Skin epidermis (tissue), 12 donors: ENCODE data around the gene LAMB4.

ENCODE experiments used
- H3K27ac ChIP-seq, 21 experiments: fragments of 200-600 bp; sonication (generic) in 11 of 21; one replicate each; pipeline ENCODE4 v1.5.0; 2020; ENCODE audit warnings: mild to moderate bottlenecking in 3 of 21, inconsistent platforms in 2 of 21, moderate library complexity in 2 of 21
- H3K4me3 ChIP-seq, 7 experiments: fragments of 200-600 bp; sonication (generic) in 2 of 7; one replicate each; pipeline ENCODE4 v1.5.0; 2020; ENCODE audit warnings: inconsistent platforms in 2 of 7, mild to moderate bottlenecking in 2 of 7, moderate library complexity in 1 of 7

LAMB4 gene

DNA sequence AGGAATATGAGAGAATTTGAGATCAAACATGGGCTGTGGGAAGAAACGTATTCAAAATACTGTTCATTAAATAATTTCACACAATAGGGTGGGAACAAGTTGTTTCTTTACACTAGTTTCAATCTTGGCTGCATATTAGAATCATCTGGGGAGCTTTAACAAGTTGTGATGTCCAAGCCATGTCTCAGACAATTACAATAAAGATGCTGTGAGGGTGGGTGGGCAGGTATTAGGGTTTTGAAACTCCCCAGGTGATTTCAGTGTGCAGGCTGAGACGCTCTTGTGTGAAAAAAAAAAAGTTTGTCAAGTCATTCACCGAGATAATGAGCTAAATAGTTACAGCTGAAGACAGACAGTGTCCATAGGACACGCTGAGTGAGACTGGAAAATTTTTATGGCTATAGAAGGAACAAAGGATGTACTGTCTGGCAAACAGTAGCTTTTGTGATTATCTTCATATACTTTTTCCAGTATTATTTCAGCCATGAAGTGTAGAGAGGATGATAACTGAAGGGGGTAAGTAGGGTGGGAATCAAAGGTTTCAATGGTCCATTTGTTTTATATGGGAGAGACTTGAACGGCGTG lies 12.6 kb upstream of the LAMB4 start:
- no peak overlapping the region for H3K4me3 ChIP-seq
- H3K27ac ChIP-seq, result no peak overlapping the region

DNA sequence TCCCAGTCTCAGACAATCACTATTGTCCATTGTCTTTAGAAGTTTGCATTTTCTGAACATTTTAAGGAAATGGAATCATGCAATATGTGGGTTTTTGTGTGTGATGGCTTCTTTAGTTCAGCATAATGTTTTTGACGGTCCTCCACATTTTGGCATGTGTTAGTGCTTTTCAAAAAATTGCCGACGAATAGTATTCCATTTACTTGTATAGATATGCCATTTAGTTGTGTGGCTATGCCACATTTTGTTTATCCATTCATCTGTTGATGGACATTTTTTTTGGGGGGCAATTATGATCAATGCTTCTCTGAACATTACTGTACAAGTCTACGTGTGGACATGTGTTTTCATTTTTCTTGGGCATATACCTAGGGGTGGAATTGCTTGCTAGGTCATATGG lies 12.0 kb upstream of the LAMB4 start:
- Histone ChIP-seq H3K4me3 (no peak overlapping the region), H3K27ac (no peak overlapping the region)

DNA sequence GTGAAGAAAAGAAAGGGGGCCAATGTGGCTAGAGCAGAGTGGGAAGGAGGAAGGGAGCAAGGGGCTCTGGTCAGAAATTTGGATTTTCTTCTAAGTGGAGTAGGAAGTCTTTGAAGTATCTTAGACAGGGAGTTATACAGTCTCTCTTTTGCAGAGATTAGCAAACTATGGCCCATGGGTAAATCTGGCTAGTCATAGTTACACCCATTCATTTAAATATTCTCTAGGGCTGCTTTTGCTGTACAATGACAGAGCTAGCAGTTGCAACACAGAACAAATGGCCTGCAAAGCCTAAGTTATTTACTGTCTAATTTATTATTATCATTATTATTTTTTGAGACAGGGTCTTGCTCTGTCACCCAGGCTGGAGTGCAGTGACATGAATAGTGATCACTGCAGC lies 10.5 kb upstream of the LAMB4 start:
- Histone ChIP-seq H3K27ac (peak overlapping the region in 1 of 21 experiments; percentile 45), H3K4me3 (no peak overlapping the region)

GRCh38 chr7:108138911-108139310 lies 8.8 kb upstream of the LAMB4 start:
- Histone ChIP-seq H3K27ac (no peak overlapping the region), H3K4me3 (no peak overlapping the region)

GRCh38 chr7:108137993-108138392 lies 7.8 kb upstream of the LAMB4 start:
- H3K27ac ChIP-seq, result no peak overlapping the region
- no peak overlapping the region for H3K4me3 ChIP-seq

- Histone ChIP-seq H3K4me3 (no peak overlapping the region), H3K27ac (no peak overlapping the region)
These were observed 6.9 kb upstream of the LAMB4 start for GRCh38 chr7:108137040-108137439.

GRCh38 chr7:108136191-108136688 lies 6.1 kb upstream of the LAMB4 start:
- Histone ChIP-seq H3K27ac (no peak overlapping the region), H3K4me3 (no peak overlapping the region)

DNA sequence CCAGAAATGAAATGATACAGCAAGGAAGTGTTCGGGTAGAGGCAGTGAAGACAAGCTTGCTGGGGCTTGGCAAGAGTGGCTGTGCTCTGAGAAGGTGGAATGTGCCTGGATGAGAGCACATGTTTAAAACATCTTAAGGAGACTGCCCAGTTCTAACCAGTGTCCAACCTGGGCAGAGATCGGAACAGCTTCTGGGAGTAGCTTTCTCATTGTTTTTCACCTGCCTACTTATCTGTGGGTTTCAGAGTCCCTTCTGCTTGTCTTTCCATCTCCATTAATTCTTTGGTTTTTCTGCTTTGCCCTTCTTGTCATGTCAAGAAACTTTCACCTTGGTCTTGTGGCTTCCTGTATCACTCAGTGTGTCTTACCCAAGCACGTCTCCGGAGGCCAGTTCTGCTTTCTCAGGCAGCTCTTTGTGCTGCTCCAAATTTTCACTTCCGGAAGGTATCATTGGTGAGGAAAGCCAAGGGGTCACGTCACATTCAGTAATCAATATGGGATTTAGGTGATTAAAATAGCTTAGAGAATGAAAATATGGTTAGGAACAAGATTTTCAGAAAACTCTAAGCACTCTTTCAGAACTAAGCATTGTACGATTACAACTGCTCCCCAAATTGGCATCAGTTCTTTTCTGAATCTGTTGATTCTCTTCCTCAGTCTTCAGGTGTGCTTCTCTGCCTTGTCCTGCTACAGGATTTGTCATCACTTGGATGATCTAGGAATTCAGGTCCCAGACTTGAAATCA lies 5.5 kb upstream of the LAMB4 start:
- H3K27ac ChIP-seq, result no peak overlapping the region
- no peak overlapping the region for H3K4me3 ChIP-seq

- no peak overlapping the region for H3K4me3 ChIP-seq
- no peak overlapping the region for H3K27ac ChIP-seq
These were observed 4.3 kb upstream of the LAMB4 start for GRCh38 chr7:108134486-108134885.

DNA sequence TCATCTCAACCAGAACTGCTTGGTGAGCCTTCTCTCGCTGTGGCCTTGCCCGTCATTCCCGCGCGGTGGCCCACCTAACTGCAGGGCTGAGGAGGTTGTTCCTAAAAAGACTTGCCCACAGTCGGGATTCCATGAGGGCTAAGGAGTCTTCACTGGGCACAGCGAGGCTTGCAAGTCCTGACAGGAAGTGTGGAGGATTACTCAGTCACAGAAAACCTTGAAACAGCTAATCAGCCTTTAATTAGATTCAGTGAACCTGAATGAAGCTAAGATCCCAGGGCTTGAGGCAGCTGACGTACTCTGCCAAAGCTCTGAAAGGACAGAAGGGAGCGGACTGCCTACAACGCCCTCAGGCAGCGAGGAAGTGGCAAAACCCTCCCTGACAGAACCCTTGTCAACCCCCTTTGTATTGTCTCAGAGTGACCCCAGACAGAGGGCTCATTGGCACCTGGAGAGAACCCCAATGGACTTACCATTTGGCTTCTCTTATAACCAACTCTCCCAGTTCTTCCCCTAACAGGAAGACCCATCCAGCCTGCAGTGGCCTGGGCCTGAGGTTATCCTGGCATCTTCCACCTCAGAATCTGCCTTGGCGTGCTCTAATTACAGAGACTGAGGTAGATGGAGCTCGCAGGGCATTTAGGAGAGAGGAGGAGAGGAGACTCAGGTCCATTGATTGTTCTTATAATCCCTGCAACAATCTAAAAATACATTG lies 2.5 kb upstream of the LAMB4 start:
- peak overlapping the region in 10 of 21 experiments; percentile 0 to 70 (median 44) for H3K27ac ChIP-seq

DNA sequence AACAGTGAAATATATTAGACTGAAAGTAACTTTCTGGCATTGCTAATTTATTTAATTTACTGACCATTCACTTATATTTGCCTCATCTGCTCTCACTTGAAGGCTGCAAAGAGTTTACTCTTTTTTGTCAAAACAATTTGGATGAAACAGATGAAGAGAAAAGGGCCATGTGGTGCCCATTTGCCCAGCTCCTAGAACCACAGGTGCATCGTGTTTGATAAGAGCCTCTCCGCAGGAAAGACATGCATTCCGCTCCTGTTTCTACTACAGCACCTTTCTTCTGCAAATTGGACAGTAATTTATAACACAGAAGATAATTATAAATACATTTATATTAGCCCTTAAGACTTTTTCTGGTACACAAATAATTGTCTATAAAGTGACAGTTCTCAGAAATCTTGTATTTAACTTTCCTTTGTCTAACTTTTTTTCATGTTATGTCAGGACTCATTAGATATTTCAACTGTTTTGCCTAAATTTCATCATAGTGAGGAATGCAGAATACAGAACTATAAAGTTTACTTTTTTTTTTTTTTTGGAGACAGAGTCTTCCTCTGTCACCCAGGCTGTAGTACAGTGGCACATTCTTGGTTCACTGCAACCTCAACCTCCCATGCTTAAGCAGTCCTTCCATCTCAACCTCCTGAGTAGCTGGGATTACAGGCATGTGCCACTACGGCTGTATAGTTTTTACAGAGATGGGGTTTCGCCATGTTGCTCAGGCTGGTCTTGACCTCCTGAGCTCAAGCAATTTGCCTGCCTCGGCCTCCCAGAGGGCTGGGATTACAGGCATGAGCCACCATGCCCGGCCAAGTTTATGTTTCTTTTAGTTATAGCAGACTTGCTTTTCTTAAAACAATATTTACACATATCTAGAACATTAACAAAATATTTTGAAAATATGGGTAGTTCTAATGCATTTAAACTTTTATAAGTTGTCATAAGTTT lies 869 bp downstream of the LAMB4 start:
- peak overlapping the region in 6 of 21 experiments; percentile 3 to 47 (median 23) for H3K27ac ChIP-seq
- H3K4me3 ChIP-seq, result peak overlapping the region in 1 of 7 experiments; percentile 10

More for the DNA sequence above, 2.5 kb upstream of the LAMB4 start:
- no peak overlapping the region for H3K4me3 ChIP-seq

- peak overlapping the region in 1 of 7 experiments; percentile 10 for H3K4me3 ChIP-seq
- peak overlapping the region in 2 of 21 experiments; percentile 14 to 19 for H3K27ac ChIP-seq
These were observed 1.6 kb downstream of the LAMB4 start for GRCh38 chr7:108128514-108128913.

DNA sequence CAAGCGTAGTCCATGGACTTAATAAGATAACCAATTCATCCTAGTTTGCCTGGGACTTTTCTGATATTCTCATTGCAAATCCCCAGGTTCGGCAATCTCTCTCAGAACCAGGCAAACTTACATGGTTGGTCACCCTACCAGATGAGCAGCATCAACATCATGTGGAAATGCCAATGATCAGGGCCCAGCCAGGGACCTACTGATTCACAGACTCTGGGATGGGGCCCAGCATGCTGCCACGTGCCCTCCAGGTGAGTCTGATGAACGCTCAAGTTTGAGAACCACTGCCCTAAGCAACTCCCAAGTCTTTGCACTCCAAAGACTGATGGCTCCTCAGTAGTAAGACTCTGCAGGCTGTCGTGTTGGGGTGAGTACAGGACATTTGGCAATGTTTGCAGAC lies 2.7 kb downstream of the LAMB4 start:
- H3K27ac ChIP-seq, result no peak overlapping the region
- H3K4me3 ChIP-seq, result no peak overlapping the region

GRCh38 chr7:108124820-108125219 lies 5.3 kb downstream of the LAMB4 start:
- no peak overlapping the region for H3K4me3 ChIP-seq
- no peak overlapping the region for H3K27ac ChIP-seq

- Histone ChIP-seq H3K27ac (peak overlapping the region in 1 of 21 experiments; percentile 2), H3K4me3 (no peak overlapping the region)
These were observed 8.0 kb downstream of the LAMB4 start for GRCh38 chr7:108122181-108122580.

DNA sequence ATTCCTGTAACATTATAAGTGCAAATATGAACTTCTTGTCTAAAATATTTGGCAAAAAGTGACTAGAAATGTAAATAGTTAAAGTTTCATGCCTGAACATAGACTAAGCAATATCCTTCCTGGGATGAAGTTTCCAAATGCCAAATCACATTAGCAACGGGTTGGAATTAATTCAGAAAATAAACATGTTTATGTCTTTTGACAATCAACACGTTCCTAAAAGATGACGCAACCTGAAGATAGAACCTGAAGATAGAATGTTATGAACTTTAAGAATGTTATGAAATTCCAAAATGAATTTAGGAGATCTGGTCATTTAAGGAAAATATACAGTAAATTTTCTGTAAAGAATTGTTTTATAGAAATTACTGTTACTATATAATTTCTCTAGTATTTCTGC lies 9.2 kb downstream of the LAMB4 start:
- no peak overlapping the region for H3K4me3 ChIP-seq
- H3K27ac ChIP-seq, result peak overlapping the region in 2 of 21 experiments; percentile 43 to 54

DNA sequence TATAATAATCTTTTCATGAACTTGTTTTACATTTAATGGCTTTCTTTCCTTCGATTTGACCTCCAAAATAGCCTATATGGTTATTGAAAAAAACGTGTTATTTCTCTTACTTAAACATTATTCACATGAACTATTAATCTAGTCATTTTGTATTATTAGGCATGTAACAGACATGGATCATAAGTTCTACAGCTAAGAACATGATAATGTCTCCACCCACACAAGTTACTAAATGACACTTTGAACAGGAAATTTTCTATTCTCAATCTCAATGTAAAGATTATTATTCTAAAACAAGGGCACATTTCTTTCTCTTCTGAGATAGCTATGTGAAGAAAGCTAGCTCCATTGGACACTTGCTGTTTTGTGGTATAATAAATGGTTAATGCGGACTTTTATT lies 10.0 kb downstream of the LAMB4 start:
- Histone ChIP-seq H3K27ac (peak overlapping the region in 2 of 21 experiments; percentile 43 to 54), H3K4me3 (no peak overlapping the region)

GRCh38 chr7:108118959-108119358 lies 11.2 kb downstream of the LAMB4 start:
- no peak overlapping the region for H3K27ac ChIP-seq
- no peak overlapping the region for H3K4me3 ChIP-seq

DNA sequence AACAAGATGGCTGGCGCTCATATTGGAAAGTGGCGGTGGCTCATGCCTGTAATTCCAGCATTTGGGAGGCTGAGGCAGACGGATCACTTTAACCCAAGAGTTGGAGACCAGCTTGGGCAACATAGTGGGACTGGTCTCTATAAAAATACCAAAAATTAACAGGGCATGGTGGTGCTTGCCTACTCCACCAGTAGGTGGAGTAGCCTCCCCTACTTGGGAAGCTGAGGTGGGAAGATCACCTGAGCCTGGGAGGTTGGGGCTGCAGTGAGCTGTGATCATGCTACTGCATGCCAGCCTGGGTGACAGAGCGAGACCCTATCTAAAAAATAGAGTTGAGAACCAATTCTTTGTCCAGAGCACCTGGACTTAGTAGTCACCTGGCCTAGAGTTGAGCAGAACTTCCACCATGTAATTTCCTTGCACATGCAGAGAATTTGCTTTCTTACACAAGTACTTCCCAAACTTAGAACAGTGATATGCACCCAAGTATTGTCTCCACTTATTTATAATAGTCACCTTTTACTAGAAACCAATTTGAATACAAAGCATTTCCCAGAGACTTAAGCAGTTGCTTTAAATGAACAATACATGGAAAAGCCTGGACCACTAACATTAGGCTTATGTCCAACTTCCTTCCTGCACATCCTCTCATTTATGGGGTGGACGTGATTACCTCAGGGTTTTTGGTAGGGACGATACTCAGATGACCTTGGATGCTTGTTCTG lies 15.9 kb downstream of the LAMB4 start:
- Histone ChIP-seq H3K27ac (peak overlapping the region in 3 of 21 experiments; percentile 25 to 62 (median 33)), H3K4me3 (no peak overlapping the region)
